Measurements from ENCODE around the gene SLC26A11. TPM values are rescaled to one million over a fixed set of nuclear protein-coding genes. Genes with fewer than 3 reads are reported as not detected.

Gene SLC26A11
- total and polyA plus RNA-seq, 12 donors = 14.0 to 101 (median 50.5) TPM

GRCh38 chr17:80248001-80248893, 28.0 kb downstream of the SLC26A11 start:
- intact Hi-C loops (cut with DNase I) = no loop called here
- peaks cover 0 to 16% of the 10 kb centered on the region in 2 donors for H3K4me1 ChIP-seq (replicated peaks in 1 of 2)
- TF ChIP-seq POLR2A (IDR thresholded peaks at IDR 0.05) = no peak
- TF ChIP-seq CTCF (IDR thresholded peaks at IDR 0.05) = no peak
- no peak for DNase-seq
- H3K4me3 ChIP-seq = no peak overlapping the region
- no peaks in the 10 kb centered on the region for H3K27me3 ChIP-seq
- no peak overlapping the region for H3K27ac ChIP-seq
- peaks cover 0 to 42% of the 10 kb centered on the region in 2 donors for H3K36me3 ChIP-seq (replicated peaks in 1 of 2)
- no peaks in the 10 kb centered on the region for H3K9me3 ChIP-seq (replicated peaks in 1 of 3)
- WGBS, 4 donors = 88 to 94% (median 92%) methylated on average over 5 to 23 of the region's 23 CpGs

- no peaks in the 10 kb centered on the region for H3K9me3 ChIP-seq (replicated peaks in 1 of 3)
- intact Hi-C loops (cut with DNase I) = no loop called here
- H3K27me3 ChIP-seq = no peaks in the 10 kb centered on the region
- TF ChIP-seq CTCF (IDR thresholded peaks at IDR 0.05) (no peak), POLR2A (IDR thresholded peaks at IDR 0.05) (no peak)
- H3K36me3 ChIP-seq (replicated peaks in 1 of 2) = peaks cover 0 to 42% of the 10 kb centered on the region in 2 donors
- no peak for DNase-seq
- H3K4me1 ChIP-seq (replicated peaks in 1 of 2) = peaks cover 0 to 8% of the 10 kb centered on the region in 2 donors
- no peak overlapping the region for H3K4me3 ChIP-seq
- WGBS, 4 donors = 76 to 92% (median 89%) methylated on average over 7 to 26 of the region's 26 CpGs
- H3K27ac ChIP-seq = no peak overlapping the region
Measured at GRCh38 chr17:80248894-80249710, 28.9 kb downstream of the SLC26A11 start.

GRCh38 chr17:80251966-80252365, 31.7 kb downstream of the SLC26A11 start:
- DNase-seq = no peak
- Histone ChIP-seq H3K36me3 (replicated peaks in 1 of 2) (peaks cover 0 to 22% of the 10 kb centered on the region in 2 donors), H3K27me3 (no peaks in the 10 kb centered on the region), H3K4me3 (no peak overlapping the region), H3K4me1 (replicated peaks in 1 of 2) (peaks cover 14 to 25% of the 10 kb centered on the region in 2 donors), H3K27ac (no peak overlapping the region), H3K9me3 (replicated peaks in 1 of 3) (no peaks in the 10 kb centered on the region)
- intact Hi-C loops (cut with DNase I) = no loop called here
- WGBS, 4 donors = 90 to 96% (median 93%) methylated on average over 10 to 11 of the region's 11 CpGs
- no peak for TF ChIP-seq CTCF (IDR thresholded peaks at IDR 0.05)
- TF ChIP-seq POLR2A (IDR thresholded peaks at IDR 0.05) = no peak

GRCh38 chr17:80252871-80253270, 32.6 kb downstream of the SLC26A11 start:
- intact Hi-C loops (cut with DNase I) = no loop called here
- peak; percentile 57 to 85 (median 76) for DNase-seq
- Histone ChIP-seq H3K27ac (peak overlapping the region in 2 of 5 donors; percentile 36 to 90), H3K9me3 (replicated peaks in 1 of 3) (no peaks in the 10 kb centered on the region), H3K4me3 (no peak overlapping the region), H3K4me1 (replicated peaks in 1 of 2) (peaks cover 14 to 25% of the 10 kb centered on the region in 2 donors), H3K36me3 (replicated peaks in 1 of 2) (peaks cover 0 to 22% of the 10 kb centered on the region in 2 donors), H3K27me3 (no peaks in the 10 kb centered on the region)
- TF ChIP-seq CTCF (IDR thresholded peaks at IDR 0.05) (peak in 5 of 6 experiments; percentile 19 to 56 (median 44)), POLR2A (IDR thresholded peaks at IDR 0.05) (no peak)
- 58 to 61% (median 60%) methylated on average over 12 to 13 of the region's 13 CpGs for WGBS, 4 donors
